Colonic mucosa (tissue), 4 donors: ENCODE data around the gene ZFP36L2. TPM values are rescaled to one million over a fixed set of nuclear protein-coding genes. Genes with fewer than 3 reads are reported as not detected.

Experiments
- DNase-seq: peaks from one replicate; pipeline ENCODE4 v3.0.0-alpha.2; 2020
- H3K27ac ChIP-seq: fragments of 200-600 bp; one replicate; pipeline ENCODE4 v1.8.0; 2021
- H3K27me3 ChIP-seq: fragments of 200-600 bp; one replicate; pipeline ENCODE4 v1.8.0; 2021
- H3K36me3 ChIP-seq: fragments of 200-600 bp; one replicate; pipeline ENCODE4 v1.8.0; 2021
- H3K4me1 ChIP-seq: fragments of 200-600 bp; one replicate; pipeline ENCODE4 v1.8.0; 2021; ENCODE audit warnings: mild to moderate bottlenecking
- H3K4me3 ChIP-seq: fragments of 200-600 bp; one replicate; pipeline ENCODE4 v1.8.0; 2021
- H3K9ac ChIP-seq, 2 donors: one replicate each; pipeline ENCODE4 v1.7.0; 2013; ENCODE audit warnings: control low read depth in 2 of 2, low read depth in 2 of 2, low read length in 2 of 2
- H3K9me3 ChIP-seq: fragments of 200-600 bp; one replicate; pipeline ENCODE4 v1.8.0; 2021
- intact Hi-C: fragments of 100-400 bp; cut with DNase I; formaldehyde crosslinking; loops from one replicate; pipeline ENCODE4 v1.14.1; 2022
- total RNA-seq, 2 donors: library from RNA; stranded (reverse); fragmentation: NEBNext Ultra II Directional in 1 of 2; extraction: Animal tissue kit (Norgen Biotek cat#: 25700) in 1 of 2; gene quantifications; one replicate each; pipeline ENCODE4 v1.2.1, GENCODE V29; 2021
- TF ChIP-seq, protein P1 (sequence below): fragments of 200-600 bp; IDR thresholded peaks from one replicate; pipeline ENCODE4 v1.8.0; 2022; ENCODE audit warnings: antibody characterized with exemption, mild to moderate bottlenecking
- donor health status: healthy.
- donor health status: DM: no; HTN: no; CAD: no.
- donor health status: DM: no; HTN: no; CAD: no.

The ZFP36L2 gene
- total RNA-seq, 2 donors from 2014 or later: 166 to 205 TPM

- H3K4me3 ChIP-seq: no peak overlapping the region
- no peaks in the 10 kb centered on the region for H3K36me3 ChIP-seq
- peak; percentile 42 for DNase-seq
- TF ChIP-seq, protein P1, sequence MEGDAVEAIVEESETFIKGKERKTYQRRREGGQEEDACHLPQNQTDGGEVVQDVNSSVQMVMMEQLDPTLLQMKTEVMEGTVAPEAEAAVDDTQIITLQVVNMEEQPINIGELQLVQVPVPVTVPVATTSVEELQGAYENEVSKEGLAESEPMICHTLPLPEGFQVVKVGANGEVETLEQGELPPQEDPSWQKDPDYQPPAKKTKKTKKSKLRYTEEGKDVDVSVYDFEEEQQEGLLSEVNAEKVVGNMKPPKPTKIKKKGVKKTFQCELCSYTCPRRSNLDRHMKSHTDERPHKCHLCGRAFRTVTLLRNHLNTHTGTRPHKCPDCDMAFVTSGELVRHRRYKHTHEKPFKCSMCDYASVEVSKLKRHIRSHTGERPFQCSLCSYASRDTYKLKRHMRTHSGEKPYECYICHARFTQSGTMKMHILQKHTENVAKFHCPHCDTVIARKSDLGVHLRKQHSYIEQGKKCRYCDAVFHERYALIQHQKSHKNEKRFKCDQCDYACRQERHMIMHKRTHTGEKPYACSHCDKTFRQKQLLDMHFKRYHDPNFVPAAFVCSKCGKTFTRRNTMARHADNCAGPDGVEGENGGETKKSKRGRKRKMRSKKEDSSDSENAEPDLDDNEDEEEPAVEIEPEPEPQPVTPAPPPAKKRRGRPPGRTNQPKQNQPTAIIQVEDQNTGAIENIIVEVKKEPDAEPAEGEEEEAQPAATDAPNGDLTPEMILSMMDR: no peak
- peaks cover 28% of the 10 kb centered on the region for H3K4me1 ChIP-seq
- H3K9me3 ChIP-seq: no peaks in the 10 kb centered on the region
- no peaks in the 10 kb centered on the region for H3K27me3 ChIP-seq
- H3K9ac ChIP-seq: peak overlapping the region in 1 of 2 donors; percentile 74
- peak overlapping the region; percentile 66 for H3K27ac ChIP-seq
- intact Hi-C loops: no loop called here
Observed at GRCh38 chr2:43174368-43174916, 52.0 kb downstream of the ZFP36L2 start.
